NCI-H2171 (cell line): ENCODE data around the gene TNPO2.
A peak's percentile ranks its signal among the peaks of the same experiment; 100 is the strongest.
"Not testable (repeated sequence)": the region's sequence is repeated elsewhere in the genome, so short reads cannot be mapped to it uniquely, and the experiment has no call there.

Experiments used
- DNase-seq: peaks from one replicate; lab custom pipeline; 2025; lab: John Stamatoyannopoulos, UW

Gene TNPO2

DNA sequence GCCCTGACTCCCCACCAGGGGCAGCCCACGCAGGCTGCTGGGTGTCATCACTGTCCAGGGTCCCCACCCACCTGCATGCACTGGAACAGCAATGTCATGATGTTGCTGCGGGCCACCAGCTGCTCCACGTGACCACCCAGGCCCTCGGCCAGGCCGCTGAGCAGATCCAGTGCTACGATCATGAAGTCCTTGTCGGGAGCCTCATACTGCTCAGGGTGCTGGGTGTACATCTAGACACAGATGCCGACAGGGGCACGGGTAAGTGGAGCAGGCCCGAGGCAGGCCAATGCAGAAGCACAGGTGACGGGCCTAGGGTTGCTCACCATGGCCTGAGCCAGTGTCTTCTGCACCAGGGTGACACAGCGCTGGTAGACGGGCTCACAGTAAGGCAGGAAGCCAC, 18.6 kb downstream of the TNPO2 start:
- no peak for DNase-seq

DNA sequence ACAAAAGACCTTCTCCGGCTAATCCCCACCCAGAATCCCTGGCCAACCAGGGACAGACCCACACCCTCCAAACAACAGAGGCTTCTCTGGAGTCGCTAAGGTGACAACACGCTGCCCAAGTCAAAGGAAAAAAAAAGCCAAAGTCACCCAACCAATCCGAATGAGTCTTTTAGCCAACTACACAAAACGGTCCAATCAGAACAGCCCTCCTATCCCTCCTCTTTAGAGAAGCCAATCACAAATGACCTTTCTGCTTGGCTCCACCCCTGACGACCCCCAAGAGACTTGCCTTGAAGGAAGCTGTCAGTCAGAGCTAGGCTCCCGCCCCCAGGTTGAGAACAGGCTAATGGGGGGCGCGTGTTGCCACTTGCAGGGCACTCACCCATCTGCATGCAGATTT, 20.7 kb downstream of the TNPO2 start:
- DNase-seq: peak; percentile 74

- no peak for DNase-seq
Observed at GRCh38 chr19:12701596-12702282, 22.0 kb downstream of the TNPO2 start.

GRCh38 chr19:12698138-12698537, 25.6 kb downstream of the TNPO2 start:
- DNase-seq: no peak

GRCh38 chr19:12697425-12697824, 26.3 kb downstream of the TNPO2 start:
- not testable (repeated sequence) for DNase-seq

DNA sequence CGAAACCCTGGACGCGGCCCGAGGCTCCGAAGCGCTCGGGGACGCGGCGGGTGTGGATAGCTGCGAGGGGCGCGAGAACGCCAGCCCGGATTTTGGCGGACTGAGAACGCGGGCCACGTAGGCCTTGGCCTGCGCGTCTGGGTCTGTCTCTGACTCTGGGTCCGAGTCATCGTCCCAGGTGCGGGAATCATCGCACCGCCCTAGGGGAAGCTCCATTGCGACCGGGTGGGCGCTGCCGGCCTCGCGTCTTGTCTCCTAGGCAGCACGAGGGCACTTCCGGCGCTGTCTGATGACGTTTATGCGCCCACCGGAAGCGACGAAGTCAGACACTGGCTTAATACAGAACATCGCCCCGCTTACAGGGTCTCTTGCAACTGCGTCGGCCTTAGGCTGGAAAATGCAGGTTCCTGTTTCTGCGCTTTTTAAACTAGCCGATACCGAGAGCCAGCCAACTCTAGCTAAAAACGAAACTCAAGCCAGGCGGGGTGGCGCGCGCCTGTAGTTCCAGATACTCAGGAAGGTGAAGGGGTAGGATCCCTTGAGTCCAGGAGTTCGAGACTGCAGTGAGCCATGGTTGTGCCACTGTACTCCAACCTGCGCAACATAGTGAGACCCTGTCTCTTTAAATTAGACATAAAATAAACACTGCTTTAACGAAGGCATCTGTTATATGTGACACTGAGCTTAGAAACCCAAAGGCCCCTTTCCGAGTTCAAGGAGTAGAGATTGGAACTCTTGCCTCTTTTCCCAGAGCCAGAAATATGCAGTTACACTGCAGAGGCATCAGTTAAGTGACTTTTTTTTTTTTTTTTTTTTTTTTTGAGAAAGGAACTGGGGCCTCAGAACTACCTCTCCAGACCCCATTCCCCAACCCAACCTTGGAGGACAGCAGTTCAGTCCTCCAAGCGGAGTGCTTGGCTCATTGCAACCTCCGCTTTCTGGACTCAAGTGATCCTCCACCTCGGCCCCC, 27.1 kb downstream of the TNPO2 start, which contains the start of gene FBXW9:
Gene FBXW9, minus strand, starts transcription at position 266 of the 970 bp plus-strand sequence. Its CDS starts 50 bp downstream, at position 216.
- DNase-seq: peak; percentile 87

DNA sequence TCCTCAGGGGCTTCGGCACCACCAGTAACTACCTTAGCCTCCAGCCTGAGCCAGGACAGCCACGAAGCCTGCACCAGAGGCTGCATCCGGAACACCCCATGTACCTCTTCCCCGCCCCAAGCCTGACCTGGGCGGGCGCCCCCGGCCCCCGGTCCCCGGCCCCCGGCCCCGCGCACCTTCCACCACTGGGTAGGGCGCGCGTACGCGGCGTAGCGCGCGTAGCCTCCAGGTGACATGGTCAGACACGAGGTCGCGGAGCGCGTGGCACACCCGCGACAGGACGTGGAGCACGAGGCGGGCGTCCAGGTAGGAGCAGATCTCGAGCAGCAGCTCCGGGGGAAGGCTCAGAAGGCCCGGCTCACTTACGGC, 27.8 kb downstream of the TNPO2 start:
- no peak for DNase-seq

DNA sequence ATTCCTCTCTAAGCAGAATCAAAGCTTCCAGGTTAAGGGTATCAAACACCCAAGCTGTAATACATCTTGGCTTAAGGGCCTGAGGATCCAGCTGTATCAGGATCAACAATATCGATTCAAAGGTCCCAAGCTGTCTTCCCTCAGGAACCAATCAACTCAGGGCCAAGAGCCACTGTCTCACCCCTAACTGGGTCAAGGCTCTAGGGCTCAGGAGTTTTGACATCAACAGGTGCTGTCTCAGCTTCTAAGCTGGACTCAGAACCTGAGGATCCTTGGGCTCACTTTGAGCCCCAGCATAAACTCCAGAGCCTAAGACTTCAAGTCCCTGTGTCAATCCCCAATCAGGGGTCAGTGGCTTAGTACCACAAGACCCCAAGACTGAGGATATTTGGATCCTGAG, 28.2 kb downstream of the TNPO2 start:
- no peak for DNase-seq

GRCh38 chr19:12695096-12695495, 28.6 kb downstream of the TNPO2 start:
- DNase-seq: no peak

- DNase-seq: no peak
Observed at GRCh38 chr19:12694641-12695040, 29.1 kb downstream of the TNPO2 start.

DNA sequence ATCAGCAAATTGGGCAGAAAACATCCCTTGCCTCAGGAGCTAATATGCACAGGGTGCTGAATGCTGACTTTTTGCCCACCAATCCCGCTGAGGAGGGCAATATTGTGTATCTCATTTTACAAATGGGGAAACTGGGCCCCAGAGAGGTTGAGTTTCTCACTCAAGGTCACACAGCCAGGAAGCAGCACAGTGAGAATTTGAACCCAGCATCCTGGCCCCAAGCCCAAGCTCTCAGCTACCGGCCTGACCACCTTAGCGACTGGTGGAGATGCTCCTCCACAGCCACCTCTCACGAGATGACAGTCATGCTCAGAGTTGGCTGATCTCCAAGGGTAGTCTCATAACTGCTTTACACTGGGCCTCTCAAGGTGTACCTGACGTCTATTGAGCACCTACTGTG, 30.8 kb downstream of the TNPO2 start:
- DNase-seq: no peak

- no peak for DNase-seq
Observed at GRCh38 chr19:12689581-12690216, 34.0 kb downstream of the TNPO2 start.

- DNase-seq: no peak
Observed at GRCh38 chr19:12689012-12689411, 34.7 kb downstream of the TNPO2 start.

- peak; percentile 87 for DNase-seq
Observed at GRCh38 chr19:12687496-12688196, 36.1 kb downstream of the TNPO2 start, which contains the start of gene GNG14. Gene GNG14 (plus strand): TSS chr19:12687998. CDS start chr19:12688049, 51 bp downstream.

DNA sequence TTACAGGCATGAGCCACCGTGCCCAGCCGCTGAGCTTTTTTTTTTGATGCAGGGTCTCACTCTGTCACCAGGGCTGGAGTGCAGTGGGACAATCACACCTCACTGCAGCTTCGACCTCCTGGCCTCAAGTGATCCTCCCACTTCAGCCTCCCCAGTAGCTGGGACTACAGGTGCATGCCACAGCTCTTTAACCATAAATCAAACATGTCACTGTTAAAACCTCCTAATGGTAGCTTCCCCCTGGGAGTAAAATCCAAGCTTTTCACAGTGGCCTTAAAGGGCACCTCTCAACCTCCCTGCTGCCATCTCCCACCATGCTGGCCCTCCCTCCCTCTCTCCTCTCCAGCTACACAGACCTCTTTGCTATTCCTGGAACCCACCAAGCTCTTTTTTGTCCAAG, 37.9 kb downstream of the TNPO2 start:
- no peak for DNase-seq

GRCh38 chr19:12681074-12681987, 42.4 kb downstream of the TNPO2 start, which contains the start of gene DHPS:
Gene DHPS (minus strand): TSS chr19:12681880. CDS start chr19:12681766, 114 bp downstream.
- DNase-seq: peak; percentile 99

GRCh38 chr19:12680034-12680433, 43.7 kb downstream of the TNPO2 start:
- DNase-seq: no peak

DNA sequence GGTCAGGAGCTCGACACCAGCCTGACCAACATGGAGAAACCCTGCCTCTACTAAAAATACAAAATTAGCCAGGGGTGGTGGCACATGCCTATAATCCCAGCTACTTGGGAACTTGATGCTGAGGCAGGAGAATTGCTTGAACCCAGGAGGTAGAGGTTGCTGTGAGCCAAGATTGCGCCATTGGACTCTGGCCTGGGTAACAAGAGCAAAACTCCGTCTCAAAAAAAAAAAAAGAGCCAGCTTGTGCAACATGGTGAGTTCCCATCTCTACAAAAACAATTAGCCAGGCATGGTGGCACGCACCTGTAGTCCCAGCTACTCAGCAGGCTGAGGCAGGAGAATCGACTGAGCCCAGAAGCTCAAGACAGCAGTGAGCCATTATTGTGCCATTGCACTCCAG, 45.7 kb downstream of the TNPO2 start:
- not testable (repeated sequence) for DNase-seq

DNA sequence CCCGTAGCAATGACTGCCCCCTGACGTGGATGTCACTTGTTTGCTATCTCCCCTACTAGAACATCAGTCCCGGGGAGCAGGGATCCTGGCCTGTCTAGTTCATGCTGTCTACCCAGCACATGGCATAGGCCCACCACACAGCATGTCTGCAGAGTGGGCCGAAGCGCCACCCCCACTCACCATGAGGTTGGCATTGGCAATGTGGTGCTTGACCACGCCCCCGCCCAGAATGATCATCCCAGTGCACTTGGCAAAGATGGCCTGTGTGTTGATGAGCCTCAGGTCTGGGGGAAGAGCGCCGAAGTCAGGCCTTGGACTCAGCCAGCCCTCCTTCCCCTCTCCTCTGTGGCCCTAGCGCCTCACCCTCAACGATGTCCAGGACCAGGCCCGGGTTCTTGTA, 46.8 kb downstream of the TNPO2 start:
- DNase-seq: no peak

DNA sequence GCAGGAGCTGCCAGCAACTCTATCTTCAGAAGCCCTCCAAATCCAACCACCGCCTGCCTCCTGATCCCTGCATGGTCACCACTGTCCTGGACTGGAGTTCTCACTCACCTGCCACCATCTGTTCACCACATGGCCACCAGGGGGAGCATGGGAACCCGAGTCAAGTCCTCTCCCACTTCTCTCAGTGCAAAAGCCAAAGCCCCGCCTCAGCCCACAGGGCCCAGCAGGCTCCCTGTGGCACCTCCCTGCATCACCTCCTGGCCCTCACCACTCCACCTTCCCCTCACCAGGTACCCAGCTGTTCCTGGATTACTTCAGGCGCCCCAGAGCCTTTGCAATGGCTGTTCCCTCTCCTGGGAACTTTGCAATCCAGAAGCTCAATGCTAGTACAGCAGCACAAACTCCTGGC, 47.3 kb downstream of the TNPO2 start:
- DNase-seq: peak; percentile 61

- no peak for DNase-seq
Observed at GRCh38 chr19:12675940-12676339, 47.8 kb downstream of the TNPO2 start.
